Esophagus squamous epithelium (tissue), 5 donors: ENCODE data around the gene FHIT. TPM values are rescaled to one million over a fixed set of nuclear protein-coding genes. Genes with fewer than 3 reads are reported as not detected.
"Not testable (repeated sequence)": the region's sequence is repeated elsewhere in the genome, so short reads cannot be mapped to it uniquely, and the experiment has no call there.

Experiments
- DNase-seq: peaks from one replicate; lab custom pipeline; 2025; lab: John Stamatoyannopoulos, UW
- H3K27ac ChIP-seq, 4 donors: fragments of 200-600 bp; sonication (generic); one replicate each; pipeline ENCODE4 v1.5.1; 2016 to 2019; ENCODE audit warnings: mild to moderate bottlenecking in 1 of 4
- H3K27me3 ChIP-seq, 4 donors: fragments of 200-600 bp; sonication (generic); 1 replicate in 3 of 4; 2 replicates in 1 of 4; pipeline versions ENCODE4 v1.5.1 to v1.6.0; 2017 to 2021; ENCODE audit warnings: antibody characterized with exemption in 1 of 4
- H3K36me3 ChIP-seq, 3 donors: fragments of 200-600 bp; sonication (generic); one replicate each; pipeline ENCODE4 v1.5.1; 2016 to 2019
- H3K4me1 ChIP-seq, 3 donors: fragments of 200-600 bp; sonication (generic); one replicate each; pipeline ENCODE4 v1.5.1; 2017 to 2019
- H3K4me3 ChIP-seq, 4 donors: fragments of 200-600 bp; sonication (generic); 1 replicate in 3 of 4; 2 replicates in 1 of 4; pipeline ENCODE4 v1.5.1; 2016 to 2019; ENCODE audit warnings: mild to moderate bottlenecking in 2 of 4, moderate library complexity in 1 of 4
- H3K9me3 ChIP-seq, 3 donors: fragments of 200-600 bp; sonication (generic); one replicate each; pipeline ENCODE4 v1.5.1; 2016 to 2019
- CTCF ChIP-seq, 6 experiments: fragments of 450-650 bp in 4 of 6; fragments of 200-600 bp in 2 of 6; sonication (generic) in 2 of 6; IDR thresholded peaks; one replicate each; pipeline ENCODE4 v1.5.1; 2016 to 2019; ENCODE audit warnings: antibody characterized with exemption in 6 of 6, mild to moderate bottlenecking in 4 of 6, moderate library complexity in 4 of 6
- POLR2A ChIP-seq, 4 donors: fragments of 450-650 bp; IDR thresholded peaks; one replicate each; pipeline ENCODE4 v1.6.1; 2017; ENCODE audit warnings: antibody characterized with exemption in 4 of 4, mild to moderate bottlenecking in 4 of 4, moderate library complexity in 3 of 4
- WGBS, 2 donors: methylation state at CpG; one replicate each; pipeline ENCODE4 v1.1.5; 2018; 5-methylcytosine and 5-hydroxymethylcytosine counted together
- intact Hi-C: fragments of 100-400 bp; cut with DNase I; formaldehyde crosslinking; loops from one replicate; pipeline ENCODE4 v1.15.0; 2022
- total RNA-seq, 4 donors: library from RNA; depleted of rRNA; stranded (reverse); fragments of >200 nt; gene quantifications; one replicate each; pipeline ENCODE4 v1.1.0, GENCODE V29; 2016
- donor health status: DM: yes; HTN: yes; CAD: no.

The FHIT gene
- total RNA-seq, 4 donors from 2014 or later, result 0.64 to 5.7 (median 3.1) TPM

GRCh38 chr3:60909526-60909925 lies 341.7 kb downstream of the FHIT start:
- intact Hi-C loops, result no loop called here
- no peak for DNase-seq

DNA sequence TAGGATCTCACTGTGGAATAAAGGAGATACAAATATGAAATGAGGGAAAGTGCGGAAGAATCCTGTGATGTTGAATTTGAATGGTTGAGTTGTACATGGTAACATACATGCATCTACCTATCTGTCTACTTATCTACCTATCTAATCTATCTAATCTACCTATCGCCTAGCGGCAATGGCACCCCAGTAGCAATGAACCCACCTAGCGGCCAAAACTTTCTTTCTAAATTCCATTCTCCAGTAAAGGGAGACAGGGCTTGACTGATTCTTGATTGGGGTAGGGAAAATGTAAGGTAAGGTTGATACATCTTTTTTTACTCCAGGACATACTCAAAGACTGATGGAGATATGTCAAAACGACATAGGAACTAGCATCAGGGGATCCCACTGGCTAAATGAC lies 345.0 kb downstream of the FHIT start:
- DNase-seq, result no peak
- TF ChIP-seq POLR2A (IDR thresholded peaks at IDR 0.05) (no peak), CTCF (IDR thresholded peaks at IDR 0.05) (no peak)
- 90 to 93% methylated on average over 5 of the region's 5 CpGs for WGBS, 2 donors
- no peaks in the 10 kb centered on the region for H3K36me3 ChIP-seq
- no peaks in the 10 kb centered on the region for H3K9me3 ChIP-seq
- intact Hi-C loops, result no loop called here
- H3K27me3 ChIP-seq, result no peaks in the 10 kb centered on the region
- H3K27ac ChIP-seq, result no peak overlapping the region
- H3K4me3 ChIP-seq, result no peak overlapping the region
- peaks cover 0 to 13% (median 0%) of the 10 kb centered on the region in 3 donors for H3K4me1 ChIP-seq

More at GRCh38 chr3:60909526-60909925, 341.7 kb downstream of the FHIT start:
- no peaks in the 10 kb centered on the region for H3K36me3 ChIP-seq
- peaks cover 0 to 33% (median 5%) of the 10 kb centered on the region in 3 donors for H3K4me1 ChIP-seq
- 23 to 32% methylated on average over 2 of the region's 2 CpGs for WGBS, 2 donors
- peak overlapping the region in 1 of 4 donors; percentile 30 for H3K27ac ChIP-seq
- TF ChIP-seq POLR2A (IDR thresholded peaks at IDR 0.05), result no peak
- TF ChIP-seq CTCF (IDR thresholded peaks at IDR 0.05), result no peak
- no peaks in the 10 kb centered on the region for H3K9me3 ChIP-seq
- no peak overlapping the region for H3K4me3 ChIP-seq
- H3K27me3 ChIP-seq, result no peaks in the 10 kb centered on the region

- TF ChIP-seq CTCF (IDR thresholded peaks at IDR 0.05) (no peak), POLR2A (IDR thresholded peaks at IDR 0.05) (no peak)
- H3K36me3 ChIP-seq, result no peaks in the 10 kb centered on the region
- 65 to 76% methylated on average over 1 of the region's 1 CpG for WGBS, 2 donors
- H3K4me3 ChIP-seq, result no peak overlapping the region
- no peaks in the 10 kb centered on the region for H3K27me3 ChIP-seq
- intact Hi-C loops, result no loop called here
- H3K9me3 ChIP-seq, result no peaks in the 10 kb centered on the region
- H3K4me1 ChIP-seq, result no peaks in the 10 kb centered on the region
- H3K27ac ChIP-seq, result no peak overlapping the region
- DNase-seq, result no peak
These were observed 352.9 kb downstream of the FHIT start for GRCh38 chr3:60898321-60898720.

GRCh38 chr3:60893946-60894345 lies 357.3 kb downstream of the FHIT start:
- H3K9me3 ChIP-seq, result no peaks in the 10 kb centered on the region
- peaks cover 0 to 6% (median 0%) of the 10 kb centered on the region in 3 donors for H3K4me1 ChIP-seq
- WGBS, 2 donors, result 43 to 44% methylated on average over 2 of the region's 2 CpGs
- H3K36me3 ChIP-seq, result no peaks in the 10 kb centered on the region
- TF ChIP-seq CTCF (IDR thresholded peaks at IDR 0.05) (no peak), POLR2A (IDR thresholded peaks at IDR 0.05) (no peak)
- H3K27ac ChIP-seq, result no peak overlapping the region
- intact Hi-C loops, result no loop called here
- no peak overlapping the region for H3K4me3 ChIP-seq
- DNase-seq, result no peak
- H3K27me3 ChIP-seq, result no peaks in the 10 kb centered on the region

DNA sequence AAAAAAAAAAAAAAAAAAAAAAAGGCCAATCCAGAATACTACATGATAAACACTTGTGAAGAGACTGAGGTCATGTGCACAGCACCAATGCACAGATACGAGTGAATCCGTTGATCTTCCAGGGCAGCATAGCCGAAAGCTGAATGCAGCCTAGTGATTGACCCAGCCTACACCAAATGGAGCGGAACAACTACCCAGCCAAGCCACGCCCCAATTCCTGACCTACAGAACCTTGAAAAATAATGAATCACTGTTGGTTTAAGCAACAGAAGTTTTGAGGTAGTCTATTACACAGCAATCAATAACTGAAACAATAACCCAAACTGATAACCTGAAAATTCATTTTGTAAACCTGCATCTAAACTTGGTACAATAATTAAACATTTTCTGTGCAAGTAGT lies 361.0 kb downstream of the FHIT start:
- peaks cover 0 to 6% (median 0%) of the 10 kb centered on the region in 3 donors for H3K4me1 ChIP-seq
- WGBS, 2 donors, result 50 to 68% methylated on average over 5 of the region's 5 CpGs
- TF ChIP-seq POLR2A (IDR thresholded peaks at IDR 0.05), result no peak
- no peak for TF ChIP-seq CTCF (IDR thresholded peaks at IDR 0.05)

GRCh38 chr3:60888952-60889351 lies 362.3 kb downstream of the FHIT start:
- intact Hi-C loops, DNase-seq, H3K36me3 ChIP-seq, H3K4me1 ChIP-seq, H3K27ac ChIP-seq, H3K4me3 ChIP-seq, H3K27me3 ChIP-seq, H3K9me3 ChIP-seq: not testable (repeated sequence)
- 78 to 81% methylated on average over 8 to 9 of the region's 10 CpGs for WGBS, 2 donors

More for the DNA sequence above, 361.0 kb downstream of the FHIT start:
- intact Hi-C loops, result no loop called here
- no peaks in the 10 kb centered on the region for H3K36me3 ChIP-seq
- no peaks in the 10 kb centered on the region for H3K9me3 ChIP-seq
- DNase-seq, result no peak
- no peak overlapping the region for H3K27ac ChIP-seq
- no peaks in the 10 kb centered on the region for H3K27me3 ChIP-seq
- no peak overlapping the region for H3K4me3 ChIP-seq
